Aorta (tissue), 5 donors: ENCODE results near the gene ERFE. TPM values are rescaled to one million over a fixed set of nuclear protein-coding genes. Genes with fewer than 3 reads are reported as not detected.

Experiments
- ATAC-seq: fragments of 200-7000 bp; cut with Tn5 transposase; one replicate; pipeline ENCODE4 v1.9.1; 2022; ENCODE audit warnings: moderate library complexity; ENCODE audit not compliant: low FRiP score
- DNase-seq, 2 donors: peaks; one replicate each; pipeline ENCODE4 v3.0.0-alpha.2; 2020
- H3K27ac ChIP-seq, 2 donors: one replicate each; pipeline ENCODE4 v1.5.1; 2013; ENCODE audit warnings: low read length in 2 of 2, mild to moderate bottlenecking in 2 of 2, moderate library complexity in 2 of 2, control low read depth in 1 of 2, inconsistent platforms in 1 of 2, low read depth in 1 of 2
- H3K27me3 ChIP-seq, 2 donors: one replicate each; pipeline ENCODE4 v1.6.1; 2013; ENCODE audit warnings: control low read depth in 1 of 2, low read length in 1 of 2, mild to moderate bottlenecking in 1 of 2, moderate library complexity in 1 of 2; ENCODE audit not compliant: insufficient read depth in 2 of 2, control insufficient read depth in 1 of 2
- H3K36me3 ChIP-seq, 2 donors: one replicate each; pipeline ENCODE4 v1.6.1; 2013; ENCODE audit warnings: control low read depth in 1 of 2, low read length in 1 of 2, mild to moderate bottlenecking in 1 of 2; ENCODE audit not compliant: insufficient read depth in 2 of 2, control insufficient read depth in 1 of 2
- H3K4me1 ChIP-seq, 2 donors: one replicate each; pipeline ENCODE4 v1.6.1; 2013; ENCODE audit warnings: low read length in 2 of 2, control low read depth in 1 of 2, mild to moderate bottlenecking in 1 of 2, moderate library complexity in 1 of 2; ENCODE audit not compliant: insufficient read depth in 2 of 2, control insufficient read depth in 1 of 2
- H3K4me3 ChIP-seq, 2 donors: one replicate each; pipeline ENCODE4 v1.5.1; 2013; ENCODE audit warnings: low read length in 2 of 2, control low read depth in 1 of 2, mild to moderate bottlenecking in 1 of 2
- H3K9me3 ChIP-seq: one replicate; pipeline ENCODE4 v1.6.1; 2013; ENCODE audit warnings: mild to moderate bottlenecking, low read length; ENCODE audit not compliant: control insufficient read depth
- WGBS, 2 donors: extraction: QIAGEN DNeasy Blood & Tissue Kit; methylation state at CpG; one replicate each; pipeline ENCODE4 v1.1.7; 2013; 5-methylcytosine and 5-hydroxymethylcytosine counted together
- intact Hi-C, 2 donors: fragments of 100-400 bp; cut with DNase I; formaldehyde crosslinking; loops; one replicate each; pipeline versions ENCODE4 v1.14.2 to v1.15.0; 2022
- polyA plus RNA-seq, 2 donors: library from polyadenylated mRNA; stranded (reverse); fragments of 200-250 nt; gene quantifications; one replicate each; pipeline ENCODE4 v1.2.3, GENCODE V29; 2013
- total RNA-seq, 2 donors: library from RNA; stranded (reverse); fragmentation: NEBNext Ultra II Directional; extraction: Animal tissue kit (Norgen Biotek cat#: 25700); gene quantifications; one replicate each; pipeline ENCODE4 v1.2.1, GENCODE V29; 2021
- donor health status: healthy with polysubstance abuse.
- donor health status: Bipolar disorder and iron deficiency.
- donor health status: DM: no; HTN: no; CAD: no.
- donor health status: DM: no; HTN: no; CAD: no.
- donor health status: DM: yes; HTN: yes; CAD: no.

ERFE gene
- total and polyA plus RNA-seq, 4 donors = 0.96 to 2.8 (median 2.5) TPM; not detected in 1

- intact Hi-C loops = no loop called here
- Histone ChIP-seq H3K27me3 (no peaks in the 10 kb centered on the region), H3K9me3 (no peaks in the 10 kb centered on the region), H3K4me3 (peak overlapping the region; percentile 3 to 21), H3K36me3 (no peaks in the 10 kb centered on the region), H3K4me1 (no peaks in the 10 kb centered on the region), H3K27ac (no peak overlapping the region)
- ATAC-seq (no peak), DNase-seq (peak; percentile 33 to 74)
- 3 to 5% methylated on average over 30 to 52 of the region's 52 CpGs for WGBS, 2 donors
Measured at GRCh38 chr2:238159071-238159539, 335 bp downstream of the ERFE start.

GRCh38 chr2:238159661-238160205, 963 bp downstream of the ERFE start:
- no peaks in the 10 kb centered on the region for H3K4me1 ChIP-seq
- intact Hi-C loops = loop anchor here (5.0 to 10.0 kb wide), 2 partner anchors 103 to 105 kb away; no protein-coding TSS in a partner anchor
- H3K4me3 ChIP-seq = no peak overlapping the region
- peak; percentile 43 to 75 for DNase-seq
- ATAC-seq = no peak
- H3K9me3 ChIP-seq = no peaks in the 10 kb centered on the region
- no peak overlapping the region for H3K27ac ChIP-seq
- H3K36me3 ChIP-seq = no peaks in the 10 kb centered on the region
- 72 to 74% methylated on average over 10 of the region's 10 CpGs for WGBS, 2 donors
- no peaks in the 10 kb centered on the region for H3K27me3 ChIP-seq

- Histone ChIP-seq H3K9me3 (no peaks in the 10 kb centered on the region), H3K4me3 (no peak overlapping the region), H3K27ac (no peak overlapping the region), H3K4me1 (no peaks in the 10 kb centered on the region), H3K27me3 (no peaks in the 10 kb centered on the region), H3K36me3 (no peaks in the 10 kb centered on the region)
- WGBS, 2 donors = 78 to 84% methylated on average over 23 of the region's 23 CpGs
- peak; percentile 45 to 71 for DNase-seq
- intact Hi-C loops = loop anchor here (5.0 to 10.0 kb wide), 2 partner anchors 102 to 104 kb away; no protein-coding TSS in a partner anchor
- no peak for ATAC-seq
Measured at GRCh38 chr2:238160206-238161129, 1.7 kb downstream of the ERFE start.

- DNase-seq (peak; percentile 28 to 62), ATAC-seq (no peak)
- no peaks in the 10 kb centered on the region for H3K27me3 ChIP-seq
Measured at GRCh38 chr2:238161291-238162051, 2.7 kb downstream of the ERFE start.

GRCh38 chr2:238162251-238162845, 3.6 kb downstream of the ERFE start:
- Histone ChIP-seq H3K9me3 (no peaks in the 10 kb centered on the region), H3K36me3 (no peaks in the 10 kb centered on the region), H3K4me1 (no peaks in the 10 kb centered on the region), H3K27ac (no peak overlapping the region), H3K27me3 (no peaks in the 10 kb centered on the region), H3K4me3 (no peak overlapping the region)
- no peak for ATAC-seq
- WGBS, 2 donors = 91 to 92% methylated on average over 14 of the region's 14 CpGs
- intact Hi-C loops = loop anchor here (5.0 to 10.0 kb wide), 2 partner anchors 100 to 102 kb away; no protein-coding TSS in a partner anchor
- DNase-seq = peak; percentile 35 to 64

More at GRCh38 chr2:238161291-238162051, 2.7 kb downstream of the ERFE start:
- Histone ChIP-seq H3K4me3 (no peak overlapping the region), H3K36me3 (no peaks in the 10 kb centered on the region), H3K4me1 (no peaks in the 10 kb centered on the region), H3K27ac (no peak overlapping the region), H3K9me3 (no peaks in the 10 kb centered on the region)
- WGBS, 2 donors = 90 to 99% methylated on average over 21 of the region's 21 CpGs
- intact Hi-C loops = loop anchor here (5.0 to 10.0 kb wide), 2 partner anchors 101 to 103 kb away; no protein-coding TSS in a partner anchor

GRCh38 chr2:238162846-238163441, 4.2 kb downstream of the ERFE start:
- intact Hi-C loops = loop anchor here (5.0 to 10.0 kb wide), 2 partner anchors 99 to 102 kb away; no protein-coding TSS in a partner anchor
- H3K4me3 ChIP-seq = no peak overlapping the region
- 82 to 84% methylated on average over 15 of the region's 15 CpGs for WGBS, 2 donors
- no peaks in the 10 kb centered on the region for H3K27me3 ChIP-seq
- DNase-seq = peak; percentile 40 to 55
- H3K36me3 ChIP-seq = no peaks in the 10 kb centered on the region
- no peak for ATAC-seq
- no peak overlapping the region for H3K27ac ChIP-seq
- no peaks in the 10 kb centered on the region for H3K4me1 ChIP-seq
- H3K9me3 ChIP-seq = no peaks in the 10 kb centered on the region

GRCh38 chr2:238163481-238164198, 4.9 kb downstream of the ERFE start:
- DNase-seq (peak; percentile 40 to 81), ATAC-seq (no peak)
- no peaks in the 10 kb centered on the region for H3K9me3 ChIP-seq
- H3K36me3 ChIP-seq = no peaks in the 10 kb centered on the region
- H3K4me3 ChIP-seq = peak overlapping the region in 1 of 2 donors; percentile 22
- H3K27ac ChIP-seq = no peak overlapping the region
- no peaks in the 10 kb centered on the region for H3K4me1 ChIP-seq
- WGBS, 2 donors = 4 to 6% methylated on average over 69 to 95 of the region's 95 CpGs
- no peaks in the 10 kb centered on the region for H3K27me3 ChIP-seq
- intact Hi-C loops = loop anchor here (5.0 to 10.0 kb wide), 2 partner anchors 99 to 101 kb away; no protein-coding TSS in a partner anchor
